Astrocyte (in vitro differentiated cells and primary cell): ENCODE results near the gene DIP2B. TPM values are rescaled to one million over a fixed set of nuclear protein-coding genes. Genes with fewer than 3 reads are reported as not detected.

ENCODE experiments used
- DNase-seq: peaks from one replicate; pipeline ENCODE4 v3.0.0-alpha.2; 2010; ENCODE audit warnings: low read depth
- FAIRE-seq: peaks from 2 replicates; lab custom pipeline; 2011; peaks lifted over from hg19 to GRCh38; lab: Jason Lieb, UNC
- H2AFZ ChIP-seq: 2 replicates; pipeline ENCODE4 v1.6.0; 2012; ENCODE audit warnings: low read depth, low read length, inconsistent platforms
- H3K27ac ChIP-seq: 2 replicates; pipeline ENCODE4 v1.5.1; 2011; ENCODE audit warnings: low read depth, low read length, inconsistent platforms
- H3K27me3 ChIP-seq: 2 replicates; pipeline ENCODE4 v1.6.0; 2011; ENCODE audit warnings: low read length, inconsistent platforms; ENCODE audit not compliant: insufficient read depth
- H3K36me3 ChIP-seq: 2 replicates; pipeline ENCODE4 v1.5.1; 2011; ENCODE audit warnings: low read length, inconsistent platforms; ENCODE audit not compliant: insufficient read depth
- H3K4me1 ChIP-seq: 2 replicates; pipeline ENCODE4 v1.5.1; 2011; ENCODE audit warnings: low read length, inconsistent platforms; ENCODE audit not compliant: insufficient read depth
- H3K4me2 ChIP-seq: 2 replicates; pipeline ENCODE4 v1.6.0; 2012; ENCODE audit warnings: low read length, inconsistent platforms
- H3K4me3 ChIP-seq: 2 replicates; pipeline ENCODE4 v1.5.1; 2011; ENCODE audit warnings: low read depth, mild to moderate bottlenecking, low read length, inconsistent platforms; ENCODE audit not compliant: insufficient read depth
- H3K79me2 ChIP-seq: 2 replicates; pipeline ENCODE4 v1.6.0; 2012; ENCODE audit warnings: mild to moderate bottlenecking, low read length, inconsistent platforms; ENCODE audit not compliant: insufficient read depth
- H3K9ac ChIP-seq: 2 replicates; pipeline ENCODE4 v1.6.0; 2012; ENCODE audit warnings: mild to moderate bottlenecking, low read length, inconsistent platforms
- H3K9me3 ChIP-seq: 2 replicates; pipeline ENCODE4 v1.5.1; 2012; ENCODE audit warnings: low read depth, mild to moderate bottlenecking, low read length, inconsistent platforms; ENCODE audit not compliant: insufficient read depth
- H4K20me1 ChIP-seq: 2 replicates; pipeline ENCODE4 v1.6.0; 2012; ENCODE audit warnings: low read length, inconsistent platforms; ENCODE audit not compliant: insufficient read depth
- H3K27ac Mint-ChIP-seq: one replicate; pipeline ENCODE4 v1.8.0; 2021; ENCODE audit warnings: mild to moderate bottlenecking, mixed read lengths; ENCODE audit not compliant: unreplicated experiment
- H3K27me3 Mint-ChIP-seq: one replicate; pipeline ENCODE4 v1.8.0; 2021; ENCODE audit warnings: low read depth, mixed read lengths; ENCODE audit not compliant: unreplicated experiment
- H3K36me3 Mint-ChIP-seq: one replicate; pipeline ENCODE4 v1.8.0; 2021; ENCODE audit warnings: low read depth, mixed read lengths; ENCODE audit not compliant: unreplicated experiment
- H3K4me1 Mint-ChIP-seq: one replicate; pipeline ENCODE4 v1.8.0; 2021; ENCODE audit warnings: low read depth, mixed read lengths; ENCODE audit not compliant: unreplicated experiment
- H3K4me3 Mint-ChIP-seq: one replicate; pipeline ENCODE4 v1.8.0; 2021; ENCODE audit warnings: mild to moderate bottlenecking, moderate library complexity, mixed read lengths; ENCODE audit not compliant: unreplicated experiment
- H3K9me3 Mint-ChIP-seq: one replicate; pipeline ENCODE4 v1.8.0; 2021; ENCODE audit warnings: mild to moderate bottlenecking, mixed read lengths; ENCODE audit not compliant: unreplicated experiment
- EZH2 ChIP-seq: IDR thresholded peaks from 2 replicates; pipeline ENCODE4 v1.6.1; 2012; ENCODE audit warnings: mild to moderate bottlenecking, low read length, inconsistent platforms; ENCODE audit not compliant: insufficient read depth
- total RNA-seq: library from RNA; stranded (reverse); gene quantifications from 2 replicates; pipeline ENCODE4 v1.2.1, GENCODE V29; 2021
- TF ChIP-seq, protein P1 (sequence below): IDR thresholded peaks from 2 replicates; pipeline ENCODE4 v1.5.1; 2011; ENCODE audit warnings: low read depth, mild to moderate bottlenecking, inconsistent platforms, low read length, moderate library complexity; ENCODE audit not compliant: insufficient read depth

The DIP2B gene
- total RNA-seq, 1 donor from 2014 or later = 53.2 TPM

DNA sequence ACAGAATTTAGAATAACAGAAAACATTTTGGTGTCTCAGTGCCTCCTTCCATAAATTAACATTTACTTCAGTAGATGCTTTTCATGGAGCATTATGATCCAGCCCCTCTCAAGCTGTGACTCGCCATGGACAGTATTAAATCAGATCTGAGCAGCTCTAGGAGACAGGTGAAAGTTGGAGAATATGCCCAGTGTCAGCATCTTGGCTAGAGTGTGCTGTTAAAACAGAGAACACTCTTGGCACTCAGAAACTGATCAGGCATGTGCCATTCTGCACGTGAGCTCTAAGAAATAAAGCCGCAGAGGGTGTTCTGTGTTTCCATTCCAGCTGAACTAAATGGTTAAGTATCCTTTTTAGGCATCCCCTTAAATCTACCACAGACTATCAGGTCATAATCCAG is 68.0 kb downstream of the DIP2B start:
- H3K27ac Mint-ChIP-seq = no peak overlapping the region
- DNase-seq (no peak), FAIRE-seq (no peak)
- Histone ChIP-seq H3K4me3 (no peak overlapping the region), H3K36me3 (no peaks in the 10 kb centered on the region), H3K4me2 (no peak overlapping the region), H3K27me3 (no peaks in the 10 kb centered on the region), H2AFZ (no peak overlapping the region), H3K9ac (no peak overlapping the region), H3K27ac (no peak overlapping the region), H3K9me3 (no peaks in the 10 kb centered on the region), H3K4me1 (peaks cover 26% of the 10 kb centered on the region), H3K79me2 (peaks cover 81% of the 10 kb centered on the region), H4K20me1 (peaks cover 46% of the 10 kb centered on the region)
- H3K36me3 Mint-ChIP-seq = peaks cover 2% of the 10 kb centered on the region
- H3K9me3 Mint-ChIP-seq = no peaks in the 10 kb centered on the region
- H3K27me3 Mint-ChIP-seq = no peaks in the 10 kb centered on the region
- TF ChIP-seq, protein P1, sequence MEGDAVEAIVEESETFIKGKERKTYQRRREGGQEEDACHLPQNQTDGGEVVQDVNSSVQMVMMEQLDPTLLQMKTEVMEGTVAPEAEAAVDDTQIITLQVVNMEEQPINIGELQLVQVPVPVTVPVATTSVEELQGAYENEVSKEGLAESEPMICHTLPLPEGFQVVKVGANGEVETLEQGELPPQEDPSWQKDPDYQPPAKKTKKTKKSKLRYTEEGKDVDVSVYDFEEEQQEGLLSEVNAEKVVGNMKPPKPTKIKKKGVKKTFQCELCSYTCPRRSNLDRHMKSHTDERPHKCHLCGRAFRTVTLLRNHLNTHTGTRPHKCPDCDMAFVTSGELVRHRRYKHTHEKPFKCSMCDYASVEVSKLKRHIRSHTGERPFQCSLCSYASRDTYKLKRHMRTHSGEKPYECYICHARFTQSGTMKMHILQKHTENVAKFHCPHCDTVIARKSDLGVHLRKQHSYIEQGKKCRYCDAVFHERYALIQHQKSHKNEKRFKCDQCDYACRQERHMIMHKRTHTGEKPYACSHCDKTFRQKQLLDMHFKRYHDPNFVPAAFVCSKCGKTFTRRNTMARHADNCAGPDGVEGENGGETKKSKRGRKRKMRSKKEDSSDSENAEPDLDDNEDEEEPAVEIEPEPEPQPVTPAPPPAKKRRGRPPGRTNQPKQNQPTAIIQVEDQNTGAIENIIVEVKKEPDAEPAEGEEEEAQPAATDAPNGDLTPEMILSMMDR = no peak
- no peak for TF ChIP-seq EZH2
- peaks cover 46% of the 10 kb centered on the region for H3K4me1 Mint-ChIP-seq
- H3K4me3 Mint-ChIP-seq = no peak overlapping the region

DNA sequence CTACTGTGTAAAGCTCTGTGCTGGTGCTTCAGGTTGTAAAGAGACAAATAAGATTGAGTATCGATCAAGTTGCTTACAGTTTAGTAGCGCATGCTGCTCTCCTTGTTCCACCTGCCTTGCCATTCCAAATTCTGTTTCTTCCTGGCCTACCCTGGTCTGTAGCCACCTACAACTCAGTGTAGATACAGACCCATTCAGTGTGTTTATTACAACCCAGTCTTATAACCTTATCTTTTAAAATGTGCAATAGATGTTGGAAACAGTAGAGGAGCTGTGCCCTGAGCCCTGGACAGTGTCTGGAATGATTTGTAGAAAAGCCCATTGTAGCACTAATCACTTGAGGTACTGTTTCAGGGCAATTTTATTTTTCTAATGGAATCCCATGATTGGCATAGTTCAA is 68.5 kb downstream of the DIP2B start:
- Histone ChIP-seq H3K27me3 (no peaks in the 10 kb centered on the region), H3K9me3 (no peaks in the 10 kb centered on the region), H3K4me2 (no peak overlapping the region), H3K9ac (no peak overlapping the region), H2AFZ (no peak overlapping the region), H4K20me1 (peaks cover 41% of the 10 kb centered on the region), H3K4me1 (peaks cover 22% of the 10 kb centered on the region), H3K36me3 (no peaks in the 10 kb centered on the region), H3K4me3 (no peak overlapping the region), H3K79me2 (peaks cover 81% of the 10 kb centered on the region), H3K27ac (no peak overlapping the region)
- Mint-ChIP-seq H3K27me3 (no peaks in the 10 kb centered on the region), H3K4me3 (no peak overlapping the region), H3K36me3 (peaks cover 2% of the 10 kb centered on the region), H3K27ac (no peak overlapping the region), H3K9me3 (no peaks in the 10 kb centered on the region), H3K4me1 (peaks cover 41% of the 10 kb centered on the region)
- DNase-seq (no peak), FAIRE-seq (no peak)
- TF ChIP-seq, protein P1 = no peak
- TF ChIP-seq EZH2 = no peak

DNA sequence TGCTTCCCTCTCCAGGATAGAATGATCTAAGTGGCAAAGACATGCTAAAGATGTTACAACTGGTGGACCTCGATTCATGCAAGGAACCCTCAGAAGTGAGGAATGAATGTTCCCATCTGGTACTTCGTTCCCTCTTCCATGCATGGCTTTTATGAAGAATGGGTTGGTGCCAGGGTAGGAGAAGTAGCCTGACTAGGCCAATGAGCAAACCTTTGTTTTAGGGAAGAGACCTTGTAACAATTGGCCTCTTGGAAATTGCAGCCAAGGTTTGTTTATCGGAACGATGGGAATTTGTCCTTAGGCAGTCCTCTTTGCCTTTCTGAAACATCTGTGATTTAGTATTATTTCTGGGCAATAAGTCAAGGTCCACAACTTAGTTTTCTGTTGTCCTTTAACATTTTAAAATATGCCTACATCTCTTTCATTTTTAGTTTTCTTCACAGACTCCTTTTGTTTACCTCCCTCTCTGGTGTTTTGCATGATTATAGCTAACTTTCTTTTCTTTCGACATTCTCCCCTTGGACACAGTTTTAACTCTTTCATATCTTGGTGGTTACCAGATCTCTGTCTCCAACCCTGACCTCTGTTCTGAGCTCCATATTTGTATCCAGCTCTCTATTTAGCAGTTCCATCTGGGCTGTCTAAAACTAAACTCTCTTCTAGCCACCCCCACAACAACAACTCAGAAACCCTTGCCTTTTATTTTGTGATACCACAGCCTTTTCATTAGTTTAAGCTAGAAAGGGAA is 70.0 kb downstream of the DIP2B start:
- Histone ChIP-seq H3K4me2 (peak overlapping the region; percentile 31), H3K4me1 (peaks cover 12% of the 10 kb centered on the region), H3K27me3 (no peaks in the 10 kb centered on the region), H3K27ac (no peak overlapping the region), H2AFZ (no peak overlapping the region), H3K4me3 (no peak overlapping the region), H3K9me3 (no peaks in the 10 kb centered on the region), H3K79me2 (peaks cover 71% of the 10 kb centered on the region), H3K36me3 (no peaks in the 10 kb centered on the region), H4K20me1 (peaks cover 31% of the 10 kb centered on the region), H3K9ac (peak overlapping the region; percentile 42)
- H3K27ac Mint-ChIP-seq = peak overlapping the region; percentile 3
- H3K9me3 Mint-ChIP-seq = no peaks in the 10 kb centered on the region
- peaks cover 2% of the 10 kb centered on the region for H3K36me3 Mint-ChIP-seq
- DNase-seq (no peak), FAIRE-seq (no peak)
- H3K4me1 Mint-ChIP-seq = peaks cover 35% of the 10 kb centered on the region
- no peaks in the 10 kb centered on the region for H3K27me3 Mint-ChIP-seq
- TF ChIP-seq, protein P1 = no peak
- TF ChIP-seq EZH2 = no peak
- H3K4me3 Mint-ChIP-seq = peak overlapping the region; percentile 2
